HepG2 (cell line): Measurements from ENCODE around the gene MYCBPAP. TPM values are rescaled to one million over a fixed set of nuclear protein-coding genes. Genes with fewer than 3 reads are reported as not detected.

Experiments used
- CENPX ChIP-seq: sonication (generic); formaldehyde crosslinking; IDR thresholded peaks from 2 replicates; pipeline ENCODE4 v1.9.0; 2021; ENCODE audit warnings: mild to moderate bottlenecking, missing genetic modification reagents, moderate library complexity
- EED ChIP-seq: sonication (generic); formaldehyde crosslinking; IDR thresholded peaks from 2 replicates; pipeline ENCODE4 v1.5.0; 2020; ENCODE audit warnings: mild to moderate bottlenecking, missing genetic modification reagents
- FOXC1 ChIP-seq: sonication (generic); formaldehyde crosslinking; IDR thresholded peaks from 2 replicates; pipeline ENCODE4 v1.8.0; 2022; ENCODE audit warnings: mild to moderate bottlenecking, missing genetic modification reagents, borderline replicate concordance
- HNRNPUL1 ChIP-seq: fragments of 200-400 bp; formaldehyde crosslinking; IDR thresholded peaks from 2 replicates; pipeline ENCODE4 v1.6.1; 2017; ENCODE audit warnings: low read depth, mild to moderate bottlenecking, low read length, moderate library complexity
- HOXA3 ChIP-seq: sonication (generic); formaldehyde crosslinking; IDR thresholded peaks from 2 replicates; pipeline ENCODE4 v1.5.0; 2020; ENCODE audit warnings: missing genetic modification reagents
- KLF15 ChIP-seq: sonication (generic); formaldehyde crosslinking; IDR thresholded peaks from 2 replicates; pipeline ENCODE4 v1.8.1; 2023; ENCODE audit warnings: borderline replicate concordance, mild to moderate bottlenecking, inconsistent platforms, missing genetic modification reagents, mixed read lengths
- KLF9 ChIP-seq: IDR thresholded peaks from 2 replicates; pipeline ENCODE4 v1.6.1; 2016; ENCODE audit warnings: low read depth
- MAF1 ChIP-seq: sonication (generic); formaldehyde crosslinking; IDR thresholded peaks from 2 replicates; pipeline ENCODE4 v1.5.0; 2020; ENCODE audit warnings: missing genetic modification reagents, borderline replicate concordance
- MATR3 ChIP-seq: sonication (generic); formaldehyde crosslinking; IDR thresholded peaks from 2 replicates; pipeline ENCODE4 v1.4.0; 2020; ENCODE audit warnings: missing genetic modification reagents
- MLLT10 ChIP-seq: sonication (generic); formaldehyde crosslinking; IDR thresholded peaks from 2 replicates; pipeline ENCODE4 v1.4.0; 2020; ENCODE audit warnings: missing genetic modification reagents
- MXD4 ChIP-seq: IDR thresholded peaks from 2 replicates; pipeline ENCODE4 v1.6.1; 2016; ENCODE audit warnings: mild to moderate bottlenecking, missing biosample characterization, missing genetic modification reagents
- SOX6 ChIP-seq, 2 experiments: fragments of 450-650 bp in 1 of 2; sonication (generic) in 1 of 2; formaldehyde crosslinking in 1 of 2; IDR thresholded peaks; 2 replicates each; pipeline versions ENCODE4 v1.4.0 to v1.6.1; 2017 to 2020; ENCODE audit warnings: antibody characterized with exemption in 1 of 2, mild to moderate bottlenecking in 1 of 2, missing genetic modification reagents in 1 of 2
- ZNF138 ChIP-seq: sonication (generic); formaldehyde crosslinking; IDR thresholded peaks from 2 replicates; pipeline ENCODE4 v1.5.0; 2020; ENCODE audit warnings: mild to moderate bottlenecking, low read depth, missing genetic modification reagents
- ZNF224 ChIP-seq: sonication (generic); formaldehyde crosslinking; IDR thresholded peaks from 2 replicates; pipeline ENCODE4 v1.5.0; 2020; ENCODE audit warnings: mild to moderate bottlenecking, missing genetic modification reagents
- ZNF670 ChIP-seq: sonication (generic); formaldehyde crosslinking; IDR thresholded peaks from 2 replicates; pipeline ENCODE4 v1.8.0; 2022; ENCODE audit warnings: mild to moderate bottlenecking, missing genetic modification reagents, borderline replicate concordance
- ZNF780A ChIP-seq: sonication (generic); formaldehyde crosslinking; IDR thresholded peaks from 2 replicates; pipeline ENCODE4 v1.8.0; 2022; ENCODE audit warnings: mild to moderate bottlenecking, missing genetic modification reagents, moderate library complexity
- ZNF850 ChIP-seq: sonication (generic); formaldehyde crosslinking; conservative IDR thresholded peaks from 2 replicates; pipeline ENCODE4 v1.9.0; 2021; ENCODE audit warnings: mild to moderate bottlenecking, missing genetic modification reagents
- polyA plus RNA-seq, 8 experiments: library from polyadenylated mRNA; depleted of rRNA in 3 of 8; stranded (reverse) in 7 of 8; unstranded in 1 of 8; fragments of >200 nt; fragmentation: Illumina TruSeq in 4 of 8; extraction: Trizol in 4 of 8; gene quantifications; 2 replicates each; pipeline versions ENCODE4 v1.2.1 to v1.2.3, GENCODE V29; 2011 to 2016; ENCODE audit warnings: low read depth in 4 of 8, missing spikeins in 1 of 8, mixed read lengths in 1 of 8; ENCODE audit not compliant: insufficient read depth in 1 of 8
- total RNA-seq, 5 experiments: library from RNA; depleted of rRNA; stranded (reverse); fragments of >200 nt; fragmentation: Illumina TruSeq; extraction: Trizol; gene quantifications; 2 replicates each; pipeline ENCODE4 v1.2.3, GENCODE V29; 2016; ENCODE audit warnings: low read depth in 1 of 5
- TF ChIP-seq, protein P1 (sequence below): sonication (generic); formaldehyde crosslinking; IDR thresholded peaks from 2 replicates; pipeline ENCODE4 v1.8.1; 2023; ENCODE audit warnings: mild to moderate bottlenecking, missing genetic modification reagents
- TF ChIP-seq, protein P2 (sequence below): sonication (generic); formaldehyde crosslinking; IDR thresholded peaks from 2 replicates; pipeline ENCODE4 v1.8.1; 2023; ENCODE audit warnings: mild to moderate bottlenecking, missing genetic modification reagents
- TF ChIP-seq, protein P3 (sequence below): sonication (generic); formaldehyde crosslinking; IDR thresholded peaks from 2 replicates; pipeline ENCODE4 v1.8.0; 2022; ENCODE audit warnings: mild to moderate bottlenecking, missing genetic modification reagents, moderate library complexity
- TF ChIP-seq, protein P4 (sequence below): sonication (generic); IDR thresholded peaks from 2 replicates; pipeline ENCODE4 v1.6.1; 2016; ENCODE audit warnings: low read depth, borderline replicate concordance
- TF ChIP-seq, protein P5 (sequence below): sonication (generic); formaldehyde crosslinking; IDR thresholded peaks from 2 replicates; pipeline ENCODE4 v1.5.0; 2020; ENCODE audit warnings: missing genetic modification reagents
- TF ChIP-seq, protein P6 (sequence below): sonication (generic); formaldehyde crosslinking; IDR thresholded peaks from 2 replicates; pipeline ENCODE4 v1.8.1; 2023; ENCODE audit warnings: mild to moderate bottlenecking, moderate library complexity, missing genetic modification reagents

MYCBPAP gene
- total and polyA plus RNA-seq, 2 of the 13 experiments (the other 11 are each of a cell fraction or from before 2014, with no cell fraction given), result 0.22 to 0.24 TPM

DNA sequence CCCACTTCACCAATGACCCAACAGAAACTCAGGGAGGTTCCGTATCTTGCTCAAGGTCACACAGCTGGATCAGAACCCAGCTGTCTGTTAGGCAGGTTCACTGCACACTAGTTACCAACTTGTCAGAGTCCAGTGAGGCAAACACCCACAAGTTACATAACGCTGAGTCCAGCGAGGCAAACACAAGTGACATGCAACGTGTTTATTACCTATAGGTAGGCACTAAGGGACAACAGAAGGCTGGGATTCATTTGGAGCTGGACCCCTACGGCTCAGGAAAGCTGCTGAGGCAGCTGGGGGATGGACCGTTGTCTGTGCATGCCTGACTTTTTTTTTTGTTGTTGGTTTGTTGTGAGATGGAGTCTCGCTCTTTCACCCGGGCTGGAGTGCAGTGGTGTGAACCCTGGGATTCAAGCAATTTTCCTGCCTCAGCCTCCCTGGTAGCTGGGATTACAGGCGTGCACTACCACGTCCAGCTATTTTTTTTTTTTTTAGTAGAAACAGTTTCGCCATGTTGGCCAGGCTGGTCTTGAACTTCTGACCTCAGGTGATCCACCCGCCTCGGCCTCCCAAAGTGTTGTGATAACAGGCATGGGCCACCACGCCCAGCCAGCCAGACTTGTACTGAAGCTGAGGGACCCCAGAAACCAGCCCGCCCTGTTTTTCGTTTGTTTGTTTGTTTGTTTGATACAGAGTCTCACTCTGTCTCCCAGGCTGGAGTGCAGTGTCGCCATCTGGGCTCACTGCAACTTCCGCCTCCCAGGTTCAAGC, 31.5 kb upstream of the MYCBPAP start (continued):
- TF ChIP-seq, protein P1, sequence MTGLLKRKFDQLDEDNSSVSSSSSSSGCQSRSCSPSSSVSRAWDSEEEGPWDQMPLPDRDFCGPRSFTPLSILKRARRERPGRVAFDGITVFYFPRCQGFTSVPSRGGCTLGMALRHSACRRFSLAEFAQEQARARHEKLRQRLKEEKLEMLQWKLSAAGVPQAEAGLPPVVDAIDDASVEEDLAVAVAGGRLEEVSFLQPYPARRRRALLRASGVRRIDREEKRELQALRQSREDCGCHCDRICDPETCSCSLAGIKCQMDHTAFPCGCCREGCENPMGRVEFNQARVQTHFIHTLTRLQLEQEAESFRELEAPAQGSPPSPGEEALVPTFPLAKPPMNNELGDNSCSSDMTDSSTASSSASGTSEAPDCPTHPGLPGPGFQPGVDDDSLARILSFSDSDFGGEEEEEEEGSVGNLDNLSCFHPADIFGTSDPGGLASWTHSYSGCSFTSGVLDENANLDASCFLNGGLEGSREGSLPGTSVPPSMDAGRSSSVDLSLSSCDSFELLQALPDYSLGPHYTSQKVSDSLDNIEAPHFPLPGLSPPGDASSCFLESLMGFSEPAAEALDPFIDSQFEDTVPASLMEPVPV (CRISPR knock-in tag), result no peak
- TF ChIP-seq FOXC1 (no peak; the same call in 1 of the 2 replicates), MLLT10 (CRISPR knock-in tag) (no peak), CENPX (no peak), ZNF138 (CRISPR knock-in tag) (no peak), ZNF670 (no peak), HNRNPUL1 (no peak), MXD4 (CRISPR knock-in tag) (no peak; the same call in 1 of the 2 replicates), ZNF850 (no peak), ZNF780A (peak; percentile 77; the same call in 1 of the 2 replicates), ZNF224 (CRISPR knock-in tag) (no peak), KLF9 (CRISPR knock-in tag) (no peak), EED (CRISPR knock-in tag) (peak; percentile 71; the same call in 1 of the 2 replicates), MAF1 (CRISPR knock-in tag) (no peak), SOX6 (IDR thresholded peaks at IDR 0.05) (no peak), SOX6 (CRISPR knock-in tag; IDR thresholded peaks at IDR 0.05) (peak; percentile 60), MATR3 (CRISPR knock-in tag) (no peak), HOXA3 (CRISPR knock-in tag) (no peak; the same call in 1 of the 2 replicates), KLF15 (no peak)
- TF ChIP-seq, protein P2, sequence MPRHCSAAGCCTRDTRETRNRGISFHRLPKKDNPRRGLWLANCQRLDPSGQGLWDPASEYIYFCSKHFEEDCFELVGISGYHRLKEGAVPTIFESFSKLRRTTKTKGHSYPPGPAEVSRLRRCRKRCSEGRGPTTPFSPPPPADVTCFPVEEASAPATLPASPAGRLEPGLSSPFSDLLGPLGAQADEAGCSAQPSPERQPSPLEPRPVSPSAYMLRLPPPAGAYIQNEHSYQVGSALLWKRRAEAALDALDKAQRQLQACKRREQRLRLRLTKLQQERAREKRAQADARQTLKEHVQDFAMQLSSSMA (CRISPR knock-in tag), result no peak
- TF ChIP-seq, protein P3, sequence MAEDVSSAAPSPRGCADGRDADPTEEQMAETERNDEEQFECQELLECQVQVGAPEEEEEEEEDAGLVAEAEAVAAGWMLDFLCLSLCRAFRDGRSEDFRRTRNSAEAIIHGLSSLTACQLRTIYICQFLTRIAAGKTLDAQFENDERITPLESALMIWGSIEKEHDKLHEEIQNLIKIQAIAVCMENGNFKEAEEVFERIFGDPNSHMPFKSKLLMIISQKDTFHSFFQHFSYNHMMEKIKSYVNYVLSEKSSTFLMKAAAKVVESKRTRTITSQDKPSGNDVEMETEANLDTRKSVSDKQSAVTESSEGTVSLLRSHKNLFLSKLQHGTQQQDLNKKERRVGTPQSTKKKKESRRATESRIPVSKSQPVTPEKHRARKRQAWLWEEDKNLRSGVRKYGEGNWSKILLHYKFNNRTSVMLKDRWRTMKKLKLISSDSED, result no peak
- TF ChIP-seq, protein P4, sequence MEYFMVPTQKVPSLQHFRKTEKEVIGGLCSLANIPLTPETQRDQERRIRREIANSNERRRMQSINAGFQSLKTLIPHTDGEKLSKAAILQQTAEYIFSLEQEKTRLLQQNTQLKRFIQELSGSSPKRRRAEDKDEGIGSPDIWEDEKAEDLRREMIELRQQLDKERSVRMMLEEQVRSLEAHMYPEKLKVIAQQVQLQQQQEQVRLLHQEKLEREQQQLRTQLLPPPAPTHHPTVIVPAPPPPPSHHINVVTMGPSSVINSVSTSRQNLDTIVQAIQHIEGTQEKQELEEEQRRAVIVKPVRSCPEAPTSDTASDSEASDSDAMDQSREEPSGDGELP, result peak; percentile 78; the same call in 1 of the 2 replicates
- TF ChIP-seq, protein P5, sequence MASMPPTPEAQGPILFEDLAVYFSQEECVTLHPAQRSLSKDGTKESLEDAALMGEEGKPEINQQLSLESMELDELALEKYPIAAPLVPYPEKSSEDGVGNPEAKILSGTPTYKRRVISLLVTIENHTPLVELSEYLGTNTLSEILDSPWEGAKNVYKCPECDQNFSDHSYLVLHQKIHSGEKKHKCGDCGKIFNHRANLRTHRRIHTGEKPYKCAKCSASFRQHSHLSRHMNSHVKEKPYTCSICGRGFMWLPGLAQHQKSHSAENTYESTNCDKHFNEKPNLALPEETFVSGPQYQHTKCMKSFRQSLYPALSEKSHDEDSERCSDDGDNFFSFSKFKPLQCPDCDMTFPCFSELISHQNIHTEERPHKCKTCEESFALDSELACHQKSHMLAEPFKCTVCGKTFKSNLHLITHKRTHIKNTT (CRISPR knock-in tag), result no peak
- TF ChIP-seq, protein P6, sequence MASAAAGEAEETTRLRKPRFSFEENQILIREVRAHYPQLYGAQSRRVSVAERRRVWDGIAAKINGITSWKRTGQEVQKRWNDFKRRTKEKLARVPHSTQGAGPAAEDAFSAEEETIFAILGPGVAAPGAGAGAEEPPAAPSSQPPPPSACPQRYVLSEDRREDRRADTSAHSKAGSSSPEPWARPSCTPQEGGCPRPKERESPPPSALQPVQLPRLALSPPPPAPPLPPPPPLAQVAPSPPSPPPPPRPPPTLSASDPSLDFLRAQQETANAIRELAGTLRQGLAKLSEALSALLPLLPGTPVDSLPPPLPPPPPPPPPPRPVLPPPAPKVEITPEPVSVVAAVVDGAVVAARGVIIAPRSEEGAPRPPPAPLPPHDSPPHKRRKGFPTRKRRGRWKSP (CRISPR knock-in tag), result no peak; the same call in 1 of the 2 replicates
